GM18909 (cell line): Measurements from ENCODE around the gene DRICH1.
"Not testable (repeated sequence)": the region's sequence is repeated elsewhere in the genome, so short reads cannot be mapped to it uniquely, and the experiment has no call there.

ENCODE experiments used
- ATAC-seq: cut with Tn5 transposase; IDR thresholded peaks from one replicate; pipeline ENCODE4 v1.9.1; 2021; ENCODE audit warnings: mild to moderate bottlenecking; ENCODE audit not compliant: unreplicated experiment, poor library complexity

Gene DRICH1

GRCh38 chr22:23652286-23652685, 20.2 kb upstream of the DRICH1 start:
- no peak for ATAC-seq

GRCh38 chr22:23651676-23652075, 19.6 kb upstream of the DRICH1 start:
- no peak for ATAC-seq

- no peak for ATAC-seq
These were observed 17.0 kb upstream of the DRICH1 start for GRCh38 chr22:23649071-23649501.

GRCh38 chr22:23646526-23646925, 14.4 kb upstream of the DRICH1 start:
- ATAC-seq = not testable (repeated sequence)

GRCh38 chr22:23640206-23640605, 8.1 kb upstream of the DRICH1 start:
- not testable (repeated sequence) for ATAC-seq

GRCh38 chr22:23639661-23640060, 7.5 kb upstream of the DRICH1 start:
- no peak for ATAC-seq

- ATAC-seq = no peak
These were observed 6.5 kb upstream of the DRICH1 start for GRCh38 chr22:23638611-23639010.

- ATAC-seq = not testable (repeated sequence)
These were observed 3.2 kb upstream of the DRICH1 start for GRCh38 chr22:23635291-23635690.

- ATAC-seq = not testable (repeated sequence)
These were observed 3.9 kb downstream of the DRICH1 start for GRCh38 chr22:23628056-23628743.

GRCh38 chr22:23627401-23628055, 4.6 kb downstream of the DRICH1 start:
- ATAC-seq = not testable (repeated sequence)

- no peak for ATAC-seq
These were observed 5.7 kb downstream of the DRICH1 start for GRCh38 chr22:23626286-23626975.

- no peak for ATAC-seq
These were observed 9.5 kb downstream of the DRICH1 start for GRCh38 chr22:23622634-23623033.

GRCh38 chr22:23621916-23622315, 10.2 kb downstream of the DRICH1 start:
- not testable (repeated sequence) for ATAC-seq

GRCh38 chr22:23621082-23621780, 10.9 kb downstream of the DRICH1 start:
- no peak for ATAC-seq

- no peak for ATAC-seq
These were observed 18.7 kb downstream of the DRICH1 start for GRCh38 chr22:23613193-23613972.

GRCh38 chr22:23609983-23610781, 21.9 kb downstream of the DRICH1 start:
- no peak for ATAC-seq

- ATAC-seq = no peak
These were observed 23.5 kb downstream of the DRICH1 start for GRCh38 chr22:23608583-23608982.

GRCh38 chr22:23606204-23607131, 25.7 kb downstream of the DRICH1 start:
- ATAC-seq = no peak
